Skeletal muscle tissue (tissue), 4 donors: ENCODE measurements around the gene CDC16. TPM values are rescaled to one million over a fixed set of nuclear protein-coding genes. Genes with fewer than 3 reads are reported as not detected.
"Not testable (repeated sequence)": the region's sequence is repeated elsewhere in the genome, so short reads cannot be mapped to it uniquely, and the experiment has no call there.

Experiments used
- H3K27ac ChIP-seq: one replicate; pipeline ENCODE4 v1.7.0; 2013; ENCODE audit warnings: mild to moderate bottlenecking, low read depth, low read length, inconsistent platforms
- H3K27me3 ChIP-seq, 3 donors: one replicate each; pipeline ENCODE4 v1.7.0; 2013; ENCODE audit warnings: low read length in 3 of 3; ENCODE audit not compliant: control insufficient read depth in 3 of 3, insufficient read depth in 3 of 3
- H3K36me3 ChIP-seq, 3 donors: one replicate each; pipeline ENCODE4 v1.7.0; 2013; ENCODE audit warnings: low read length in 3 of 3; ENCODE audit not compliant: control insufficient read depth in 3 of 3, insufficient read depth in 3 of 3
- H3K4me1 ChIP-seq, 3 donors: one replicate each; pipeline ENCODE4 v1.7.0; 2013; ENCODE audit warnings: low read length in 3 of 3, mild to moderate bottlenecking in 3 of 3; ENCODE audit not compliant: control insufficient read depth in 3 of 3, insufficient read depth in 3 of 3
- H3K4me3 ChIP-seq, 3 donors: one replicate each; pipeline ENCODE4 v1.7.0; 2013; ENCODE audit warnings: low read length in 3 of 3
- H3K9ac ChIP-seq, 3 donors: one replicate each; pipeline ENCODE4 v1.7.0; 2013; ENCODE audit warnings: low read length in 3 of 3, mild to moderate bottlenecking in 3 of 3, moderate library complexity in 2 of 3, low read depth in 1 of 3
- H3K9me3 ChIP-seq, 3 donors: one replicate each; pipeline ENCODE4 v1.7.0; 2013; ENCODE audit warnings: low read length in 3 of 3; ENCODE audit not compliant: control insufficient read depth in 3 of 3
- total RNA-seq: library from RNA; depleted of rRNA; stranded (reverse); fragments of >200 nt; gene quantifications from one replicate; pipeline ENCODE4 v1.2.3, GENCODE V29; 2014
- donor health status: Osteomylitis.

CDC16 gene
- total RNA-seq, 1 donor from 2014 or later = 64.2 TPM

DNA sequence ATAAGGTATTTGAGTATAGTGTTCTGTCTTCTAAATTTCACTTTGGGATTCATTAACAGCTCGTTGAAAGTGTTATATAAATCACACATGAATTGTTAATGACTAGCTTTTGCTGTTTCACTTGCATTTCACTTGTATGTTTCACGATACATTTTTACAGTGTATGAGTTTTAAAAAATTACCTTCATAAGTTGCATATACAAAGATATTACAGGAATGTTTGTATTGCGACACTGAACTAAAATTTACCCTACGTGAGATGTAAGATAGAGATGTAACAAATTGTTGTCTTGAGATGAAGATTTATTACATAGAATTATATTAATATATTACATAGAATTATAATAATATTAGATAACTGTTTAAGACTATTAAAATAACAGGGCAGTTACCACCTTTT, 1.5 kb downstream of the CDC16 start:
- Histone ChIP-seq H3K9ac (peak overlapping the region; percentile 86 to 93 (median 88)), H3K4me1 (peaks cover 7 to 13% (median 7%) of the 10 kb centered on the region in 3 donors), H3K27ac (no peak overlapping the region), H3K4me3 (peak overlapping the region; percentile 79 to 85 (median 84)), H3K36me3 (peaks cover 20 to 36% (median 35%) of the 10 kb centered on the region in 3 donors), H3K9me3 (no peaks in the 10 kb centered on the region), H3K27me3 (no peaks in the 10 kb centered on the region)

- Histone ChIP-seq H3K27ac (no peak overlapping the region), H3K36me3 (peaks cover 31 to 49% (median 48%) of the 10 kb centered on the region in 3 donors)
Observed at GRCh38 chr13:114237415-114238112, 2.9 kb downstream of the CDC16 start.

DNA sequence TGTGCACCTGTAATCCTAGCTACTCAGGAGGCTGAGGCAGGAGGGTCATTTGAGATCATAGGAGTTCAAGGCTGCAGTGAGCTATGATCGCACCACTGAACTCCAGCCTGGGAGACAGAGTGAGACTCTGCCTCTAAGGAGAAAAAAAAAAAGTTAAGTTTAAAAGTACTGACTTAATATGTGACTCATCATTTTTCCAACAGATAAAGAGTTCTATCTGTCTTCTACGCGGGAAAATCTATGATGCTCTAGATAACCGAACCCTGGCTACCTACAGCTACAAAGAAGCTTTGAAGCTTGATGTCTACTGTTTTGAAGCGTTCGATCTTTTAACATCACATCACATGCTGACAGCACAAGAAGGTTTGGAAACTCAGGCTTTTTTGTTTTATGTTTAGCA, 7.2 kb downstream of the CDC16 start:
- no peak overlapping the region for H3K9ac ChIP-seq
- no peak overlapping the region for H3K4me3 ChIP-seq
- H3K4me1 ChIP-seq = no peaks in the 10 kb centered on the region
- H3K27me3 ChIP-seq = no peaks in the 10 kb centered on the region
- H3K9me3 ChIP-seq = no peaks in the 10 kb centered on the region
- no peak overlapping the region for H3K27ac ChIP-seq
- peaks cover 53 to 85% (median 81%) of the 10 kb centered on the region in 3 donors for H3K36me3 ChIP-seq

More at GRCh38 chr13:114237415-114238112, 2.9 kb downstream of the CDC16 start:
- H3K27me3 ChIP-seq = no peaks in the 10 kb centered on the region
- no peak overlapping the region for H3K9ac ChIP-seq
- H3K9me3 ChIP-seq = no peaks in the 10 kb centered on the region
- H3K4me1 ChIP-seq = peaks cover 7 to 13% (median 7%) of the 10 kb centered on the region in 3 donors
- no peak overlapping the region for H3K4me3 ChIP-seq

GRCh38 chr13:114243971-114244370, 9.3 kb downstream of the CDC16 start:
- Histone ChIP-seq H3K36me3 (peaks cover 44 to 84% (median 83%) of the 10 kb centered on the region in 3 donors), H3K9me3 (no peaks in the 10 kb centered on the region), H3K9ac (no peak overlapping the region), H3K4me1 (no peaks in the 10 kb centered on the region), H3K27ac (no peak overlapping the region), H3K27me3 (no peaks in the 10 kb centered on the region), H3K4me3 (no peak overlapping the region)

DNA sequence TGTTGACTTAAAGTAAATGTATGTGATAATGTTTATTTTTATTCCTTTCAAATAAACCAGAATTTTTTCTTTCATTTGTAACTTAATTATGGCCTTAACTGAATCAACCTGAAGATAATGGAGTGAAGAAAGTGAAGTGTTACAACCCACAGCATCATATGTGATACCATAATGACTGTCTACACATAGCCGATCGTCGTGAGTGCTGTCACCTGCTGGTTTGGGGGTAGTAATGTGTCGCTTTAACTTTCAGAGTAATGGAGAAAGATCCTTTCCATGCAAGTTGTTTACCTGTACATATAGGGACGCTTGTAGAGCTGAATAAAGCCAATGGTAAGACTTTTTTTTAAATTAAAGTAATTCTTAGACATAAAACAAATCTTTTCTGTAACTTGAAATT, 9.9 kb downstream of the CDC16 start:
- Histone ChIP-seq H3K27me3 (no peaks in the 10 kb centered on the region), H3K27ac (no peak overlapping the region), H3K4me3 (no peak overlapping the region), H3K9ac (no peak overlapping the region), H3K36me3 (peaks cover 41 to 83% (median 81%) of the 10 kb centered on the region in 3 donors), H3K4me1 (no peaks in the 10 kb centered on the region), H3K9me3 (no peaks in the 10 kb centered on the region)

GRCh38 chr13:114248011-114248410, 13.3 kb downstream of the CDC16 start:
- Histone ChIP-seq H3K27ac (no peak overlapping the region), H3K4me1 (no peaks in the 10 kb centered on the region), H3K9me3 (no peaks in the 10 kb centered on the region), H3K27me3 (no peaks in the 10 kb centered on the region), H3K9ac (no peak overlapping the region), H3K4me3 (no peak overlapping the region), H3K36me3 (peaks cover 32 to 82% (median 78%) of the 10 kb centered on the region in 3 donors)

GRCh38 chr13:114249077-114249476, 14.4 kb downstream of the CDC16 start:
- no peaks in the 10 kb centered on the region for H3K4me1 ChIP-seq

DNA sequence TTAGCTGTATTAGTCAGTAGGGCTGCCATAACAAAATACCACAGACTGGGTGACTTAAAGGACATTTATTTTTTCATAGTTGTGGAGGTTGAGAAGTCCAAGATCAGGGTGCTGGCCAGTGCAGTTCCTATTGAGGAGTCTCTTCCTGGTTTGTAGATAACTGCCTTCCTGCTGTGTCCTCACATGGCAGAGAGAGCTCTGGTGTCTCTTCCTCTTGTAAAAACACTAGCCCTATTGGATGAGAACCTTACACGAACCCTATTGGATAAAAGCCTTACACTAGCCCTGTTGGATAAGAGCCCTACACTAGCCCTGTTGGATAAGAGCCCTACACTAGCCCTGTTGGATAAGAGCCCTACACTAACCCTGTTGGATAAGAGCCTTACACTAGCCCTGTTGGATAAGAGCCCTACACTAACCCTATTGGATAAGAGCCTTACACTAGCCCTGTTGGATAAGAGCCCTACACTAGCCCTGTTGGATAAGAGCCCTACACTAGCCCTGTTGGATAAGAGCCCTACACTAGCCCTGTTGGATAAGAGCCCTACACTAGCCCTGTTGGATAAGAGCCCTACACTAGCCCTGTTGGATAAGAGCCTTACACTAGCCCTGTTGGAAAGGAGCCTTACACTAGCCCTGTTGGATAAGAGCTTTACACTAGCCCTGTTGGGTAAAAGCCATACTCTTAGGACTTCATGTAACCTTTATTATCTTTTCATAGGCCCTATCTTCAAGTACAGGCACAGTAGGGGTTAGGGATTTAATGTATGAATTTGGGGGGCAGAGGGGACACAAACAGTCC, 17.1 kb downstream of the CDC16 start:
- not testable (repeated sequence) for H3K4me1 ChIP-seq, H3K4me3 ChIP-seq, H3K27ac ChIP-seq, H3K9me3 ChIP-seq, H3K9ac ChIP-seq, H3K27me3 ChIP-seq
- H3K36me3 ChIP-seq = peaks cover 20 to 71% (median 67%) of the 10 kb centered on the region in 3 donors

More at GRCh38 chr13:114249077-114249476, 14.4 kb downstream of the CDC16 start:
- H3K9me3 ChIP-seq = no peaks in the 10 kb centered on the region
- no peak overlapping the region for H3K9ac ChIP-seq
- peaks cover 26 to 78% (median 70%) of the 10 kb centered on the region in 3 donors for H3K36me3 ChIP-seq
- no peak overlapping the region for H3K27ac ChIP-seq
- H3K4me3 ChIP-seq = no peak overlapping the region
- no peaks in the 10 kb centered on the region for H3K27me3 ChIP-seq

GRCh38 chr13:114256547-114256946, 21.9 kb downstream of the CDC16 start:
- Histone ChIP-seq H3K9ac (no peak overlapping the region), H3K27me3 (no peaks in the 10 kb centered on the region), H3K4me1 (peaks cover 0 to 14% (median 8%) of the 10 kb centered on the region in 3 donors), H3K36me3 (peaks cover 27 to 73% (median 70%) of the 10 kb centered on the region in 3 donors), H3K9me3 (no peaks in the 10 kb centered on the region), H3K27ac (no peak overlapping the region), H3K4me3 (no peak overlapping the region)

DNA sequence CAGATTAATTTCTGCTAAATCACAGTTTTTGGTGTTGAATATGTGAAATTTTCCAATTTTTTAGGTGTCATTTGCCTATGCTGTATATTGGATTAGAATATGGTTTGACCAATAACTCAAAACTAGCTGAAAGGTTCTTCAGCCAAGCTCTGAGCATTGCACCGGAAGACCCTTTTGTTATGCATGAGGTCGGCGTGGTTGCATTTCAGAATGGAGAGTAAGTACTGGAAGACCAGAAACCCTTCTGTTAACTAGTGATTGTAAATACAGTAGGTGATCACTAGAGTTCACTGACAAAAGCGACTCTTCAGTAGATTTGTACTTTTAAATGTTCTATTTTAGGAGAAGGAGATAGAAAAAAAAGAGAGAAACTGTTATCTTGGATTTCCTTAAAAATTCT, 22.3 kb downstream of the CDC16 start:
- Histone ChIP-seq H3K27ac (no peak overlapping the region), H3K36me3 (peaks cover 25 to 72% (median 68%) of the 10 kb centered on the region in 3 donors), H3K9ac (no peak overlapping the region), H3K27me3 (no peaks in the 10 kb centered on the region), H3K4me3 (no peak overlapping the region), H3K9me3 (no peaks in the 10 kb centered on the region), H3K4me1 (peaks cover 0 to 15% (median 8%) of the 10 kb centered on the region in 3 donors)
